Endothelial cell of umbilical vein (primary cell): ENCODE measurements around the gene IFT52. TPM values are rescaled to one million over a fixed set of nuclear protein-coding genes. Genes with fewer than 3 reads are reported as not detected.

Experiments used
- BruUV-seq: library from RNA; stranded (reverse); fragments of 400-500 nt; replicated peaks from 2 replicates; lab custom pipeline; 2021; lab: Mats Ljungman, UMichigan
- CTCF ChIA-PET: fragments of 300-600, 350-600 bp; sonication (Branson Sonifier 250); formaldehyde crosslinking; loops from one replicate; lab custom pipeline; 2021; ENCODE audit warnings: antibody characterized with exemption, inconsistent platforms; lab: Charles Lee
- POLR2A ChIA-PET: fragments of 300-600, 350-600 bp; sonication (Branson Sonifier 250); formaldehyde crosslinking; loops from one replicate; lab custom pipeline; 2021; ENCODE audit warnings: antibody characterized with exemption, inconsistent platforms; lab: Charles Lee
- DNase-seq: peaks from one replicate; pipeline ENCODE4 v3.0.0-alpha.2; 2011; ENCODE audit warnings: low read depth, low spot score
- FAIRE-seq: peaks from 2 replicates; lab custom pipeline; 2011; peaks lifted over from hg19 to GRCh38; lab: Jason Lieb, UNC
- H2AFZ ChIP-seq: 2 replicates; pipeline ENCODE4 v1.6.0; 2012; ENCODE audit warnings: low read depth, low read length, control low read depth, inconsistent platforms
- H3K27ac ChIP-seq: 2 replicates; pipeline ENCODE4 v1.5.1; 2011; ENCODE audit warnings: low read depth, mild to moderate bottlenecking, control low read depth, low read length, moderate library complexity; ENCODE audit not compliant: insufficient read depth
- H3K27me3 ChIP-seq, 2 experiments: 2 replicates each; pipeline versions ENCODE4 v1.6.0 to v1.6.1; 2011; ENCODE audit warnings: low read length in 2 of 2, mixed read lengths in 1 of 2; ENCODE audit not compliant: control insufficient read depth in 2 of 2, insufficient read depth in 2 of 2
- H3K36me3 ChIP-seq, 2 experiments: 2 replicates in 1 of 2; 3 replicates in 1 of 2; pipeline ENCODE4 v1.5.1; 2011; ENCODE audit warnings: low read length in 2 of 2, mild to moderate bottlenecking in 1 of 2, moderate library complexity in 1 of 2; ENCODE audit not compliant: control insufficient read depth in 2 of 2, insufficient read depth in 2 of 2; ENCODE audit errors: extremely low read depth in 1 of 2
- H3K4me1 ChIP-seq: 3 replicates; pipeline ENCODE4 v1.5.1; 2011; ENCODE audit warnings: mild to moderate bottlenecking, low read length; ENCODE audit not compliant: control insufficient read depth, insufficient read depth; ENCODE audit errors: extremely low read depth
- H3K4me2 ChIP-seq: 2 replicates; pipeline ENCODE4 v1.6.1; 2011; ENCODE audit warnings: low read length, control low read depth, mixed read lengths; ENCODE audit not compliant: insufficient read depth
- H3K4me3 ChIP-seq, 3 experiments: fragments of 200-600 bp in 1 of 3; sonication (generic), shearing (Covaris generic) in 1 of 3; replicated peaks in 1 of 3; 2 replicates each; pipeline ENCODE4 v1.5.1; 2011 to 2016; ENCODE audit warnings: control low read depth in 3 of 3, low read length in 3 of 3, mild to moderate bottlenecking in 2 of 3, inconsistent platforms in 1 of 3, low read depth in 1 of 3, moderate library complexity in 1 of 3; ENCODE audit not compliant: insufficient read depth in 1 of 3
- H3K79me2 ChIP-seq: 2 replicates; pipeline ENCODE4 v1.6.0; 2012; ENCODE audit warnings: low read length, inconsistent platforms; ENCODE audit not compliant: control insufficient read depth, insufficient read depth
- H3K9ac ChIP-seq: replicated peaks from 2 replicates; pipeline ENCODE3; 2011; ENCODE audit warnings: low read length, control low read depth; ENCODE audit not compliant: insufficient read depth; ENCODE audit errors: extremely low read depth
- H3K9me1 ChIP-seq: replicated peaks from 3 replicates; pipeline ENCODE4 v1.6.0; 2011; ENCODE audit warnings: mild to moderate bottlenecking, low read length; ENCODE audit not compliant: control insufficient read depth, insufficient read depth; ENCODE audit errors: extremely low read depth
- H3K9me3 ChIP-seq: replicated peaks from 2 replicates; pipeline ENCODE4 v1.5.1; 2012; ENCODE audit warnings: low read length, inconsistent platforms; ENCODE audit not compliant: control insufficient read depth, insufficient read depth
- H4K20me1 ChIP-seq: replicated peaks from 2 replicates; pipeline ENCODE3; 2011; ENCODE audit warnings: mild to moderate bottlenecking, low read length; ENCODE audit not compliant: control insufficient read depth, insufficient read depth; ENCODE audit errors: extremely low read depth
- CTCF ChIP-seq, 2 donors: IDR thresholded peaks; 1 replicate in 1 of 2; 2 replicates in 1 of 2; pipeline ENCODE4 v1.5.1; 2011; ENCODE audit warnings: low read length in 2 of 2, mild to moderate bottlenecking in 2 of 2, moderate library complexity in 2 of 2, control low read depth in 1 of 2, inconsistent platforms in 1 of 2, low read depth in 1 of 2; ENCODE audit not compliant: insufficient read depth in 1 of 2; ENCODE audit errors: extremely low read depth in 1 of 2
- EZH2 ChIP-seq: IDR thresholded peaks from 2 replicates; pipeline ENCODE4 v1.6.1; 2012; ENCODE audit warnings: borderline replicate concordance, low read depth, mild to moderate bottlenecking, moderate library complexity, low read length, inconsistent platforms; ENCODE audit not compliant: severe bottlenecking
- FOS ChIP-seq: IDR thresholded peaks from 2 replicates; pipeline ENCODE4 v1.6.1; 2011; ENCODE audit warnings: mild to moderate bottlenecking, low read length, moderate library complexity, borderline replicate concordance; ENCODE audit not compliant: insufficient read depth
- GATA2 ChIP-seq: IDR thresholded peaks from 2 replicates; pipeline ENCODE4 v1.7.0; 2011; ENCODE audit warnings: low read depth, mild to moderate bottlenecking, moderate library complexity, mixed read lengths, low read length; ENCODE audit not compliant: insufficient read length, insufficient read depth
- JUN ChIP-seq: IDR thresholded peaks from 2 replicates; pipeline ENCODE4 v1.6.1; 2011; ENCODE audit warnings: borderline replicate concordance, low read depth; ENCODE audit not compliant: insufficient read length, insufficient read depth
- MAX ChIP-seq: IDR thresholded peaks from 2 replicates; pipeline ENCODE4 v1.6.1; 2011; ENCODE audit not compliant: insufficient read depth, insufficient read length
- MYC ChIP-seq: IDR thresholded peaks from one replicate; pipeline ENCODE4 v1.6.1; 2011; ENCODE audit warnings: mild to moderate bottlenecking, low read depth, low read length
- POLR2A ChIP-seq: IDR thresholded peaks from 2 replicates; pipeline ENCODE4 v1.6.1; 2012; ENCODE audit warnings: low read depth, mild to moderate bottlenecking, control low read depth, low read length
- POLR2AphosphoS5 ChIP-seq: IDR thresholded peaks from 2 replicates; pipeline ENCODE4 v1.6.1; 2012; ENCODE audit warnings: low read depth, mild to moderate bottlenecking, control low read depth, low read length, moderate library complexity; ENCODE audit not compliant: insufficient read depth
- dilution Hi-C: fragments of 300-500 bp; cut with MboI; formaldehyde crosslinking; loops from one replicate; pipeline ENCODE4 v1.15.0; 2019; ENCODE audit warnings: low sequenced_read_pairs; ENCODE audit not compliant: extremely low pct_ligation_motif_present
- intact Hi-C: fragments of 100-400 bp; cut with micrococcal nuclease; formaldehyde crosslinking; loops from one replicate; pipeline ENCODE4 v1.10.0; 2022
- polyA plus RNA-seq, 4 experiments: library from polyadenylated mRNA; depleted of rRNA in 3 of 4; stranded (reverse) in 3 of 4; unstranded in 1 of 4; fragments of >200 nt; gene quantifications; 2 replicates each; pipeline versions ENCODE4 v1.2.1 to v1.2.3, GENCODE V29; 2011 to 2012; ENCODE audit warnings: missing spikeins in 1 of 4
- total RNA-seq: library from RNA; stranded (reverse); gene quantifications from 2 replicates; pipeline ENCODE4 v1.2.3, GENCODE V29; 2021

The IFT52 gene
- total and polyA plus RNA-seq, 2 donors (not counting 3 experiments of a cell fraction or from before 2014, with no cell fraction given), result 30.0 to 33.4 TPM

- dilution Hi-C loops (no loop called here), intact Hi-C loops (no loop called here)
- H3K4me3 ChIP-seq, result no peak overlapping the region
- peaks cover 0 to 7% of the 10 kb centered on the region in 2 experiments for H3K36me3 ChIP-seq
- H3K27me3 ChIP-seq, result no peaks in the 10 kb centered on the region
- no peaks in the 10 kb centered on the region for H3K79me2 ChIP-seq
- TF ChIP-seq GATA2, result no peak
- no peak for TF ChIP-seq EZH2
- no peak for TF ChIP-seq POLR2A
- TF ChIP-seq JUN, result no peak
- no peak for TF ChIP-seq MYC
- TF ChIP-seq FOS, result no peak
- TF ChIP-seq POLR2AphosphoS5, result no peak
- no peak for TF ChIP-seq CTCF (IDR thresholded peaks at IDR 0.05; ENCODE audit: extremely low read depth in 1 of 2, insufficient read depth in 1 of 2, low read depth in 1 of 2, low read length in 2 of 2)
- TF ChIP-seq MAX, result no peak
- no peaks in the 10 kb centered on the region for H3K9me3 ChIP-seq
- no peaks in the 10 kb centered on the region for H3K4me1 ChIP-seq
- ChIA-PET CTCF (interaction anchor here (1.0 kb wide), 1 partner anchor 183 kb away, joined by 3 read pairs; no protein-coding TSS in a partner anchor), POLR2A (no interaction called here)
- DNase-seq, result no peak
- H3K9me1 ChIP-seq, result no peaks in the 10 kb centered on the region
- H3K9ac ChIP-seq, result no peak overlapping the region
- no peaks in the 10 kb centered on the region for H4K20me1 ChIP-seq
- no peak for FAIRE-seq
- H3K4me2 ChIP-seq, result no peak overlapping the region
- BruUV-seq, result no TSS peak
- H2AFZ ChIP-seq, result no peak overlapping the region
- no peak overlapping the region for H3K27ac ChIP-seq
Observed at GRCh38 chr20:43631598-43631997, 40.9 kb downstream of the IFT52 start.
